Left ventricle myocardium superior (tissue), 1 donor: Measurements from ENCODE around the gene MRM2. TPM values are rescaled to one million over a fixed set of nuclear protein-coding genes. Genes with fewer than 3 reads are reported as not detected.
"Not testable (repeated sequence)": the region's sequence is repeated elsewhere in the genome, so short reads cannot be mapped to it uniquely, and the experiment has no call there.

ENCODE experiments used
- ATAC-seq: fragments of 200-7000 bp; cut with Tn5 transposase; one replicate; pipeline ENCODE4 v1.9.1; 2020; ENCODE audit warnings: mild to moderate bottlenecking, moderate library complexity
- DNase-seq: peaks from one replicate; pipeline ENCODE4 v3.0.0-alpha.2; 2020
- intact Hi-C: fragments of 100-400 bp; cut with micrococcal nuclease; formaldehyde crosslinking; loops from one replicate; pipeline ENCODE4 v1.11.0; 2022
- total RNA-seq: library from RNA; stranded (reverse); fragmentation: NEBNext Ultra II Directional; extraction: Animal tissue kit (Norgen Biotek cat#: 25700); gene quantifications from one replicate; pipeline ENCODE4 v1.2.1, GENCODE V29; 2021
- donor health status: DM: no; HTN: yes; CAD: no; lungs with severe emphysema.

MRM2 gene
- total RNA-seq, 1 donor from 2014 or later = 23.5 TPM

DNA sequence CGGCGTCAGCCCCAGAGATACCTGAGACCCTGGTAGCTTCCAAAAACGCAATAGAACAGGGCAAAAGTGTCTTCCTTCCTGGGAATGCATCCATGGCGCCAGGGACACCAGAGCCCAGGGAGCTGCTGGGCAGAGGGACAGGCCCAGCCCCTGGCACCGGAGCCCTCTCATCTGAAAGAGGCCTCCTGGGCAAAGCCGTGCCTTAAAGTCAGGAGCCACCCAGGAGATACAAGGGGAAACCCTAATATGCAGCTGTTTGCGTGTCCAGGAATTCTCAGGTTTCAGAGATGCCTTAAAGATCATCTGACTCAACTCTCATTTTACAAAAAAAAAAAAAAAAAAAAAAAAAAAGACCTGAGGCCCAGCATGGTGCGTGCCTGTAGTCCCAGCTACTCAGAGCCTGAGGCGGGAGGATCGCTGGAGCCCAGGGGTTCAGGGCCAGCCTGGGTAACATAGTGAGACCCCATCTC, 28.0 kb upstream of the MRM2 start:
- ATAC-seq (no peak), DNase-seq (no peak)
- intact Hi-C loops = no loop called here

DNA sequence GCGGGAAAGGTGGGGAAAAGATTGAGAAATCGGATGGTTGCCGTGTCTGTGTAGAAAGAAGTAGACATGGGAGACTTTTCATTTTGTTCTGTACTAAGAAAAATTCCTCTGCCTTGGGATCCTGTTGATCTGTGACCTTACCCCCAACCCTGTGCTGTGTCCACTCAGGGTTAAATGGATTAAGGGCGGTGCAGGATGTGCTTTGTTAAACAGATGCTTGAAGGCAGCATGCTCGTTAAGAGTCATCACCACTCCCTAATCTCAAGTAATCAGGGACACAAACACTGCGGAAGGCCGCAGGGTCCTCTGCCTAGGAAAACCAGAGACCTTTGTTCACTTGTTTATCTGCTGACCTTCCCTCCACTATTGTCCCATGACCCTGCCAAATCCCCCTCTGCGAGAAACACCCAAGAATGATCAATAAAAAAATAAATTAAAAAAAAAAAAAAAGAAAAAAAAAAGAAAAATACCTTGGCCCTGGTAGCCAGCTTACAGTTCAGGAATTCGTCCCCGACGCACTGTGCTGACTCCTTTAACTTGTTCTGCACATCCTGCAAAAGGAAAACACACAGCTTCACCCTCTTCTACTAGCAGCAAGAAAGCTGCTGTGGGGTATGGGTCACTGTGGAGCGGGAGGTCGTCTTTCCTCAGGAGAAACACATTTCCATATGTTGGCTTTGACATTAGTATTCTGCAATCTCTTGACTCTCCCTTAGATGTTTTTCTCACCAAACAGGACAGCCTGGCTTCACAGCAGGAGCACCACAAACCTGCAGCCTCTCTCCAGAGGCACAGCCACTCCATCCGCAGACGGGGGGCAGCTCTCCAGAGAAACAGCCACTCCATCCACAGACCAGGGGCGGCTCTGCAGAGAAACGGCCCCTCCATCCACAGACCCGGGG, 27.3 kb upstream of the MRM2 start:
- ATAC-seq, intact Hi-C loops: not testable (repeated sequence)

DNA sequence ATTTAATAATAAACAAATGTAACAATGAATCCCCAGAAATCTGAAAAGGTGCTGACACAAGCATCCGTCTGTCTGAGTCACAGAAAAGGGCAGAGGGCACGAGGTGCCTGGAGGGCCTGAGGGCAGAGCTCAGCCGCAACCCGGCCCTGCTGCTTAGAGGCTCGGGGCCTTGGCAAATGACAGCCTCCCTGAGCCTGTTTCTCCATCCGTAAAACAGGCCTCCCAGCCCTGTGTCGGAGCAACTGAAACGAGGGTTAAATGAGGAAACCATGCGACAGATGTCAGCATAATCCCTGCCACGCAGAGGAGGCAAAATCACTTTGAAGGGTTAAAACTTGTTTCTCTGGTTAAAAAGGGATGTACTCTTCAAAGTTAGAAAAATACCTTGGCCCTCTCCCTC, 24.9 kb upstream of the MRM2 start:
- intact Hi-C loops = no loop called here
- DNase-seq (no peak), ATAC-seq (no peak)

More for the DNA sequence above, 27.3 kb upstream of the MRM2 start:
- not testable (repeated sequence) for DNase-seq

DNA sequence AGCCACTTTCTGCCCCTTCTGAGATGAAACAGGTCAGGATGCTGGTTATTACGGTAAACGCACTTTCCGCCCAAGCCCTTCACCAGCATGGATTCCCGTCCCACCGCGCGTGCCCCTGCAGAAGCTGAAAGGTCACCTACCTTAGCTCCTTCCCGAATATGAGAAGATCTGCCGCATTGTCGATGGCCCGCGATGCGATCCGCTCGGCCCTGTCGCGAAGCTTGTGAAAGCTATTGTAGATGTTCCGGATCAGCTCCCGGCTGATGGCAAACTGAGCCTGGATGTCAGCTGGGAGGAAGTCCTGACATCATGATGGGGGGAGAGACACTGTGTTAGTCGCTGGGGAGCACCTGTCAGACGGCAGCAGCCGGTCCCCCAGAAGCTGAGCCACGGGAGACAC, 22.2 kb upstream of the MRM2 start:
- intact Hi-C loops = no loop called here
- ATAC-seq (no peak), DNase-seq (no peak)

DNA sequence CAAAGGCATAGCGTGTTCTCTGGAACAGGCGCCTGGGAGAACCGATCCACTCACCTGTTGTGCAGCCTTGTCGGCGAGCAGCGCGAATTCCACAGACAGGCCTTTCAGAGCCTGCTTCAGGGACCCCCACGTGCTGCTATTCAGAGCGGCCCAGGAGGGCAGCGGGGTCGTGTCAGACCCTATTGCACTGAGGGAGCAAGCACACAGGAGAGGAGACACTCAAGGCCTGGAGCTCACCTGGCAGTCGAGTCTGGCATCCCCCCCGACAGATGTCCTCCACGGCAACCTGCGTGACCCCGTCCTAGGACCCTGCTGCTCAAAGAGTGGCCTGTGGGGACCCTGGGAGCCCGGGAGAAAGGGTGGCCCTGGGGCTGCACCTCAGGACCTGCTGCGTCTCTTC, 21.2 kb upstream of the MRM2 start:
- intact Hi-C loops = no loop called here
- ATAC-seq (no peak), DNase-seq (no peak)

DNA sequence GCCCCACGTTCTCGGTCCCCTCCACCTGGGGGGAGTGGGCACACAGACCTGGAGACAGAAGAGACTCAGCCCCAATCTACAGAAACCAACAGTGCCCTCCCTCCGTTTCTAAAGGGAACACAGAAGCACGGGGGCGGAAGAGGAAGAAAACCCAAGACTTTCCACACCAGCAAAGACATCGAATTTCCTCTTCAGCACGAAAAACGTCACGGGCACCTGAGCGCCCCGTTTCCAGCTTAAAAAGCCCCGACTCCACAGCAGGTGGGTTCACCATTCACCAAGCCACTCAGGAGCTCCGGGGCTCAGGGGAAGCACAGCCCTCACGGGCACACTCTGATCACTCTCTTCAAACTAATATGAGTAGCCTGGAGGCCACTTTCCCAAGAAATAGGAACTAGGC, 19.6 kb upstream of the MRM2 start:
- no peak for DNase-seq
- intact Hi-C loops = no loop called here
- no peak for ATAC-seq

DNA sequence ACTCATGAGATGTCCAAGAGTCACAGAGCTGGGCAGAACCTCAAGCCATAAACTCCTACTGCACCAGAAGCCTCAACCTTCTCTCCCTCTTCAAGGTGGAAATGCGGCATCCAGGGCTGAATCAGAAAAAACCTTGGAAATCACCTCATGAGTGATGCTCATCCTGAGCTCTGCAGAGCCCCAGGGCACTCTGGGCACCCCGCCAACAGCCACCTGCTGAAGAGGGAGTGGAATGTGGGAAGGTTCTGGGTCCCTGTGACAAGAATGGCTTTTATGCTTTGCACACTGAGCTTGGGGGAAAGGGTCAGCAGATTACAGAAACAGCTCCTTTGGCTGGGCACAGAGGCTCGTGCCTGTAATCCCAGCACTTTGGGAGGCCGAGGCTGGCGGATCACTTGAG, 18.8 kb upstream of the MRM2 start:
- ATAC-seq (no peak), DNase-seq (no peak)
- intact Hi-C loops = no loop called here

DNA sequence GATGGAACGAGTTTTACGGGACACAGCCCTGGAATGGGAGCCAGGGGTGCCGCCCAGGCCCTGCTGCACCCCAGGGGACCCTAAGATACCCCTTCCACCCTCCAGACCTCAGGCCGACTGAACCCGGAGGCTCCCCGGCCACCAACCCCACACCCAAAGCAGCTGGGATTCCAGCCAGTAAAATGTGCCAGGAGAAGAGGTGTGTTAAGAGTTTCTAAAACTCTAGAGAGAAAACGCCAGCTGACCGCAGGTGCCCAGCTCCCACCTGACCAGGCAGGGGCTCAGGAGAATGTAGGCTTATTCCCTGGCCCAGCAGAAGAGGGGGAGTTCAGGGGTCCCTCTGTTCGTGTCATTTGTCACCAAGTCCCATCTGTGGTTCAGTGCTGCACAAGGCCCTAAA, 17.5 kb upstream of the MRM2 start:
- ATAC-seq (no peak), DNase-seq (no peak)
- intact Hi-C loops = no loop called here

DNA sequence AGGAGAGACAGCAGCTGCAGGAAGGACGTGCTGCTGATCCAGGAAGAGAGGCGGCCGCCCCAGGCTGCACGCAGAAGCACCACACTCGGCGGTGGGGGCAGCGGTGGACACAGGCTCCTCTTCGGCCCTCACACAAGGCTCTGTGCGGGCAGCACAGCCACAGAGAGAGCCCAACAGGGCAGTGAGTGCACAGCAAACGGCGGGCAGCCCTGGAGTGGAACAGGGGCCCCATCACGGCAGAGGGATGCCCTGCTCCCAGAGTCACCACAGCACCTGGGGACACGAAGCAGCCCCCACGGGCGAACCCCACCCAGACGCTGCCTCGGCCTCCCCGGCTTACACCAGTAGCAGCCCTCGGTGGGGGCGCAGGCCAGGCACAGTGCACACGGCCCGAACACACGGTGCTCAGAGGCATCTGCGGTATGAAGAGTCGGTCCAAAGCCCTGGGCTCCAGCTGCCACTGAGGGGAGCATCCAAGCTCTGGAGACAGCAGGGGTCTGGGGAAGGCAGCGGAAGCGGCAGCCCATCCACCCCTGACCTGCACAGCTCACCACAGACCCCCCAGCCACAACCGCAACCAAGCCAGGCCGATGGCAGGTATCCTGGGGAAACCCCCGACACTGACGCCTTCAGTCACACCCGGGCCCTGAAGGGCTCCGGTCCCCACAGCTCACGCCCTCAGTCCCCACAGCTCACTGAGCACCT, 16.8 kb upstream of the MRM2 start:
- no peak for ATAC-seq
- no peak for DNase-seq
- intact Hi-C loops = no loop called here

DNA sequence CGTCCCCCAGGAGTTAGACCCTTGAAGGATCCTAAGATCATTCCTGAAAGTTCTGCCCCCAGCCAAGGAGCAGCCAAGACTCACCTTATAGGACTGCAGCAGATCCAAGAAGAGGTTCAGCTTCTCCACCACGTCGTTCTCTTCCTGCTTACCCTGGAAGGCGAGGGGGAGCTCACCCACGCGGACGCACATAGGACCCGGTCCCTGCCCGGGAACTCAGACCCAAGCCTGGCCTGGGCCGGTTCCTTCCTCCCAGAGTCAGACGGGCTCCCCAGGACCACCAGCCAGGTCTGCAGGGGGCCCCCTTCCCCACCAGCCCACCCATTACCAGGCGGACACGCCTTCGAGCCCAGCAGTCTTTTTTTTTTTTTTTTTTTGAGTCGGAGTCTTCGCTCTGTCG, 15.6 kb upstream of the MRM2 start:
- no peak for DNase-seq
- intact Hi-C loops = no loop called here
- no peak for ATAC-seq

DNA sequence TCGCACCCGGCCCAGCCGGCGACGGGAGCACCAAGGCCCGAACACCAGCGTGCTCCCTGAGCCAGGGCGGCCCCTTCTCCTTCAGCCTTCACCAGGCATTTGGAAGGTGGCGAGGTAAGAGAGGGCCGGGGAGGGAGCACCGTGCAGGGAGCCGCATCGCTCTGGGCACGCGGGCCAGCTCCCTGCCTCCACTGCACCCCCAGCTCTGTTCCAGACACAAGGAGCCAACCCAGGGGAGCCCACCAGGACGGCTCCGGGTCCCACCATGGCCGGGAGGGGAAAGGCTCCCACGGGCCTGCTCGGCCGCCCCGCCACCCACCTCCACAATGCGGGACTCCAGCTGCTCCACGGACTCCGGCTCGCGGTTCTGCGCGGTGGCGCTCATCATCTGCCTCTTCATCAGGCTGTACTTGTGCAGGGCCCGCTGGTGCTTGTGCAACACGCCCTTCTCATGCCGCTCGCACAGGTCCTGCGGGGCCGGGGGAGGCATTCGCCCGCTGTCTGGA, 15.1 kb upstream of the MRM2 start:
- ATAC-seq = no peak
- intact Hi-C loops = no loop called here

DNA sequence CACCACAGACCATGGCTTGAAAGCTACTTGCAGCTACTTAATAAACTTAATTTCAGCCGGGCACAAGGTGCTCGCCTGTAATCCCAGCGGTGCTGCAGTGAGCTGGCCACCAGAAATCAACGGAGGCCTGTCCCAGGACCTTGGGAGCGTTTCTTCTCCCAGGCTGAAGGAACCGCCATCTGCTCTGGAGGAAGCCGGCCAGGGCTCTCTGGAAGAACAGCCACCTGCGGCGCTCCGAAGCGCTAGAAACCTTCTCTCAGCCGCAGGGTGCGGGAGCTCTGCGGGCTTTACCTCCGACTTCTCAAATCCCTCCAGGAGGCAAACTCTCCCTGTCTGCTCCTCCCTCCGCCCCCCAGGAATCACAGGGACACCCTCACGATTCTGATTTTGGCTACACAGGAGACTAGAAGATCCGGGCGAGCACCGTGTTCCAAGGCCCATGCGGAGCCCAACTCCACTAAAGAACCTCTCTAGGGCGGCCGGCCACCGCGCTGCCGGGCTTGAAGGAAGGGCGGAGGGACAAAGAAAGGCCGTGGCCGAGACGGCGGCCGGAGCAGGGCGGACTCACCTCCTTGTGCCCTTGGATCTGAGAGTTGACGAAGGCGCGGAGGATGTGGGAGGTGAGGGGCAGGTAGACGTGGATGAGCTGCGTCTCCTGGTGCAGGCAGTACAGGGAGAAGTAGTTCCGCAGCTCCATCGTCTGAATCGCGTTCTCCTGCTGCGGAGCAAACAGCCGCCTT, 14.5 kb upstream of the MRM2 start:
- no peak for DNase-seq
- intact Hi-C loops = no loop called here
- ATAC-seq = no peak

More for the DNA sequence above, 15.1 kb upstream of the MRM2 start:
- no peak for DNase-seq

DNA sequence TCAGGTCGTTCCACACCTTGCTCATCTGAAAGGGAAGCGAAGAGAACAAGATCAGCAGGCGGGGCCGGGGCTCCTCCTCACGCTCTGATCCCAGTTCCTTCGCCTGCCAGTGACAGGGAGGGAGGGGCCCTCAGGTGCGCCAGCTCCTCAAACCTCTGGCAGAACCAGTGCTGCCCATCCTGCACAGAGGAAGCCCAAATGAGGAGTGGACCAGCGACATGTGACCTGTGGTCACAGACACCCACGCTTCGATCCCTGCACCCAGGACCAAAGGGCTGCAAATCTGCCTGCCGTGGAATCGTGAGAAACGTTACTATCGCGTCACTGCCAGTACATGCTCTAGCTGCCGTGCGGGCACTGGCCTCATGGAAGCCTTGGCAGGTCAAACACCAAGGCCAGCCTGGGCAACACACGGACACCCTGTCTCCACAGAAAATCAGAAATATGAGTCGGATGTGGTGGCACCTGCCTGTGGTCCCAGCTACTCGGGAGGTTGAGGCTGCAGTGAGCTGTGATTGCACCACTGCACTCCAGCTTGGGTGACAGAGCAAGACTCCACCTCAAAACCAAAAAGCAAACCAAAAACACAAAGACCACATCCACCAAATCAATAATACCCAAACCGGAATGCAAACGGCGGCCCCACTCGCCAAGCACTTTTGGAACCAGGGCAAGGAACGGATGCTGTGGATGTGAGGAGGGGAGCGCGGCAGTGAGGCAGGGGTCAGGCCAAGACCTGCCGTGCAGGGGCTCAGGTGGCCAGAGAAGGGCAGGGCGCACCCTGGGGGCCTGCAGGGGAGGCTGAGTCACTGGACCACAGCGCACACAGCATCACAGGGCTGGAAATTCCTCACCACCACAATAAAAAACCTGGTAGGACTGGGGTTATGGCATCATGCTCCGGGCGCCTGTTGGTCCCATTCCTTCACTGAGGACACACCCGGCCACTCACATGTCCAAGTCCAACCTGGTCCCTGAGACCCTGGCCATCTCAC, 13.4 kb upstream of the MRM2 start:
- DNase-seq (no peak), ATAC-seq (no peak)
- intact Hi-C loops = no loop called here

DNA sequence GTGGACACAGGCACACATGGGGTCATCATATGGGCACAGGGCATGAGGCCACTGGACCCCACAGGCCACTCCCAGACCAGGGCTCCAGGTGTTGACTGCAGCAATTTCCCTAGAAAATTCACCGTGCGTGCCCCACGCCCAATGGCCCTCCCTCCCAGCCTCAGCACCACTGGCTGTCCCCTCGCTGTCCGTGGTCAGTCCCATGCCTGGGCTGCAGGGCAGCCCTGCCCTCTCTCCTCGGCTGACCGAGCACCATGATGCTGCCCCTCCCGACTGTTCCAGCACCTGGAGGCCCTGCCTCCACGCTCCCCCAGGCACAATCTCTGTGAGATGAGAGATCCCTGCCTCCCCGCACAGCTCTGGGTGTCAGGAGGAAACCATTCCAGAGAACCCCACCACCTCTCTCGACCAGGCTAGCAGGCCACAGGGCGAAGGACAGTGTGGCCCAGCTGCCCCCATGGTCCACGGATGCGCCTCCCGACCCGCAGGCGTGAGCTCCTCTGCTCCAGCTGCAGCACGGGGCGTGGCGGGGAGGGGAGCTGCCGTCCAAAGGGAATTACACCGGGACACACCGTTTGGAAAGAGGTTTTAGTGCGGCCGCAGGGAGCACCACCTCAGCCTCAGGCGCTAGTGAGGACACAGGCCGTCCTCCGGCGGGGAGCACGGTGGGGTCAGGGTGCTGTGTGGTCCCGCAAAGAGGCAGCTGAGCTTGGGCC, 12.6 kb upstream of the MRM2 start:
- ATAC-seq (no peak), DNase-seq (no peak)
- intact Hi-C loops = no loop called here

DNA sequence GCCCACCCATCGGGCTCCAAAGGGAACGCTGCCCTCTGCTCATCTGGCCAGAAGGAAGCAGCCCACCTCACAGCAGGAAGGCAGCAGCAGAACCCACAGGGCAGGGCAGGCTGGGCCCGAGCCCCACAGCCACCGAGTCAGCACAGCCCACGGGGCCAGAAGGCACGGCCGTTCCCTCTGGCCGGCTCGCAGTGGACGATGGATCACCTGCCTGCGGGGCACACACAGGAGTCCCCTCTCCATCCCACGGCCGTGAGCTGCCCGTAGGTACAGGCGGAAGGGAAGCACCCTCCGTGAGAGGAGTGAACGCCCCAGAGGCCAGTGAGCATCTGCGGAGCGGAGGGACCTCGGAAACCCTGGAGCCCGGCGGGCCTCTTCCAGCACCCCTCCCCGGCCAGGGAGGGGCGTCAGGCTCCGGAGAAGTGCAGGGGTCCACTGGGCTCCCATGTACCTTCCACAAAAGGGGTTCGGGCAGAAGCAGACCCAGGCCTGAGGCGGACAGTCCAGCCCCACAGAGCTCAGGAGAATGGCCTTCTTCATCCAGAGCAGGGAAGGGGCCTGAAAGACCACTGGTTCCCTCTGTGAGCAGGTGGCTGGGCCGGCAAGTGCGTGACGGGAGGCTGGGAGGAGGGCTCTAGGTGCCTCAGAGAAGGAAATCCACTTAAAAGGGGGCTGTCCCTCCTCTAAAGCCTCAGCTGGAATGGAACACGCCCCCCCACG, 11.7 kb upstream of the MRM2 start:
- intact Hi-C loops = no loop called here
- ATAC-seq (no peak), DNase-seq (no peak)

DNA sequence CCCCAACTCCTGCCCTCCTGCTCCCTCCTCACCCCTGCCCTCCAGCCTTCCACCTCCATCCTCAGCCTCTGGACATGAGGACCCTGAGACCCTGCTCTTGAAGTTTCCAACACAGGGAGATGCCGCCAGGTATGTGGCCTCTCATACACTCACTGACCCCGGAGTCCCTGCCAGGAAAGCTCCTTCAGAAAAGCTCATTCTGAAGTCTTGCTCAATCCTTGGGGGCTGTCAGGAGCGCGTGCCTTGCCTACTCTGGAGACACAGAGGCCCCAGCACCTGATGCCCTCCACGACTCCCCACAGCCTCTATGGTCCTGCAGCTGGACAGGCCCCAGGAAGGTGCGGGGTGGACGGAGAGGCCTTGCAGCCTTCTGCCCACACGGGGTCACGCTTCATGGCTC, 11.0 kb upstream of the MRM2 start:
- intact Hi-C loops = no loop called here
- DNase-seq = no peak

More for the DNA sequence above, 11.0 kb upstream of the MRM2 start:
- no peak for ATAC-seq
